ENCODE data around the gene PPDPF.

The PPDPF gene

DNA sequence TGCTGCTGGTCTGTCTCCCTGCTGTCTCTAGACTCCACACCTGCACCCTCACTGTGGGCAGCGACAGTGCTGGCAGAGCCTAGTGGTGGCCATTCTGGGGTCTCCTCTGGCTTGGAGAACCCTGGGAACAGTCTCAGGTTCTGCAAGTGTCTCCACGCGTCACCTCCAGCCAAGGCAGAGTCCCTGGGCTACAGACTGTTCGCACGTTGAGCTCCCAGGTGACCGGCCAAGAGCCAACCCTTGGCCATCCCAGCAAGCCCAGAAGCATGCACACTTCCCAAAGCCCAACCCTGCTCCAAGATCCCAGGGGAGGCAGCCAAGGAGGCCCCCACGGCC lies 26.5 kb upstream of the PPDPF start:
- DNase-seq (ENCODE audit: insufficient read length, low spot score) = no peak
- no peak for FAIRE-seq
- TF ChIP-seq, protein P1, sequence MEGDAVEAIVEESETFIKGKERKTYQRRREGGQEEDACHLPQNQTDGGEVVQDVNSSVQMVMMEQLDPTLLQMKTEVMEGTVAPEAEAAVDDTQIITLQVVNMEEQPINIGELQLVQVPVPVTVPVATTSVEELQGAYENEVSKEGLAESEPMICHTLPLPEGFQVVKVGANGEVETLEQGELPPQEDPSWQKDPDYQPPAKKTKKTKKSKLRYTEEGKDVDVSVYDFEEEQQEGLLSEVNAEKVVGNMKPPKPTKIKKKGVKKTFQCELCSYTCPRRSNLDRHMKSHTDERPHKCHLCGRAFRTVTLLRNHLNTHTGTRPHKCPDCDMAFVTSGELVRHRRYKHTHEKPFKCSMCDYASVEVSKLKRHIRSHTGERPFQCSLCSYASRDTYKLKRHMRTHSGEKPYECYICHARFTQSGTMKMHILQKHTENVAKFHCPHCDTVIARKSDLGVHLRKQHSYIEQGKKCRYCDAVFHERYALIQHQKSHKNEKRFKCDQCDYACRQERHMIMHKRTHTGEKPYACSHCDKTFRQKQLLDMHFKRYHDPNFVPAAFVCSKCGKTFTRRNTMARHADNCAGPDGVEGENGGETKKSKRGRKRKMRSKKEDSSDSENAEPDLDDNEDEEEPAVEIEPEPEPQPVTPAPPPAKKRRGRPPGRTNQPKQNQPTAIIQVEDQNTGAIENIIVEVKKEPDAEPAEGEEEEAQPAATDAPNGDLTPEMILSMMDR (IDR thresholded peaks at IDR 0.05; ENCODE audit: insufficient read depth, missing control alignments) = no peak

DNA sequence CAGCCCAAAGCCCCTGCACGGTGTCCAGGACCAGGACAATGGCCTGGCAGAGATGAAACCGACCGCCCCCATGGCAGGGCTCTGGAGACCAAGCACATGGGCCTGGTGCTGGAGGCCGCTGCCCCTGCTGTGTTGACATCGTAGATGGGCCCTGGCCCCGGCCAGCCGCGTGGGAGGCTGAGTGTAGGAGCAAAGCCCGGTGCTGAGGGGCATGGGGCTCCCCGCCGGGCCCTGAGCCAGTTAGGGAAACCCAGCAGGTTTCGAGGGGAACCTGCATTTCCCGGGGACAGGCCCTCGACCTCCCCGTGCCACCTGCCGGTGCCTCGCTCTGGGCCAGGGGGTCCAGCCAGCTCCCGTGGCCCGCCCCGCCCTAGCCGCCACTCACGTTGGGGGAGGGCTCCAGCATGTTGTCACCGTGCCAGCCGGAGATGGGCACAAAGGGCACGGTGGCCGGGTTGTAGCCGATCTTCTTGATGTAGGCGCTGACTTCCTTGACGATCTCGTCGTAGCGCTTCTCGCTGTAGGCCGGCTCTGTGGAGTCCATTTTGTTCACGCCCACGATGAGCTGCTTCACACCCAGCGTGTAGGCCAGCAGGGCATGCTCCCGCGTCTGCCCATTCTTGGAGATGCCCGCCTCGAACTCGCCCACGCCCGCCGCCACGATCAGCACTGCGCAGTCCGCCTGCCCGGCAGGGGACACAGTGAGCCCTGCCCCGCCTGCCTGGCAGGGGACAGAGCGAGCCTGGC lies 26.0 kb upstream of the PPDPF start:
- FAIRE-seq (no peak), DNase-seq (ENCODE audit: insufficient read length, low spot score) (no peak)
- TF ChIP-seq, protein P1 (IDR thresholded peaks at IDR 0.05; ENCODE audit: insufficient read depth, missing control alignments) = no peak

DNA sequence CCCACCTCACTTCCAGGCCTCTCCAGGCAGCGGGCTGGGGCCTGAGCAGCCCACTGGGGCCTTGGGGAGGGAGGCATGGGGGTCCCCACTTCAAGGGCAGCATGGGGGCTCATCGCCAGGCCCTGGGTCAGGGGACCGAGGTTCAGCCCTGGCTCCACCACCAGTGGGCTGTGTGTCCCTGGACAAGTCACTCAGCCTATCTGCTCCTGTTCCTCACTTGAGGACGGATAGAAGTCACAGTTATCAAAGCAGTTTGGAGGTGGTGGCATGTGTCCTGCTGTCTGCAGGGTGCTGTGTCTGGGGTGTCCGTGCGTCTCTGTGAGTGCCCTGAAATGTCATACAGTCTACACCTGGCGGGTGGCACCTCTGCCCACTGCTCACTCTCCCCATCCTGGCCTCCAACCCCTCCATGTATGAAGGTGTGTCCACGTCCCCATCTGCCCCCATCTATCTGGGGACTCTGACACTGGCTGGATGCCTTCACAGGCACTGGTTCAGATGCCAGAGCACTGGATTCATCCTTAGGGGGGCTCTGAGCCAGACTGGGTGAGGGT lies 25.3 kb upstream of the PPDPF start:
- FAIRE-seq (no peak), DNase-seq (ENCODE audit: insufficient read length, low spot score) (no peak)
- TF ChIP-seq, protein P1 (IDR thresholded peaks at IDR 0.05; ENCODE audit: insufficient read depth, missing control alignments) = no peak

DNA sequence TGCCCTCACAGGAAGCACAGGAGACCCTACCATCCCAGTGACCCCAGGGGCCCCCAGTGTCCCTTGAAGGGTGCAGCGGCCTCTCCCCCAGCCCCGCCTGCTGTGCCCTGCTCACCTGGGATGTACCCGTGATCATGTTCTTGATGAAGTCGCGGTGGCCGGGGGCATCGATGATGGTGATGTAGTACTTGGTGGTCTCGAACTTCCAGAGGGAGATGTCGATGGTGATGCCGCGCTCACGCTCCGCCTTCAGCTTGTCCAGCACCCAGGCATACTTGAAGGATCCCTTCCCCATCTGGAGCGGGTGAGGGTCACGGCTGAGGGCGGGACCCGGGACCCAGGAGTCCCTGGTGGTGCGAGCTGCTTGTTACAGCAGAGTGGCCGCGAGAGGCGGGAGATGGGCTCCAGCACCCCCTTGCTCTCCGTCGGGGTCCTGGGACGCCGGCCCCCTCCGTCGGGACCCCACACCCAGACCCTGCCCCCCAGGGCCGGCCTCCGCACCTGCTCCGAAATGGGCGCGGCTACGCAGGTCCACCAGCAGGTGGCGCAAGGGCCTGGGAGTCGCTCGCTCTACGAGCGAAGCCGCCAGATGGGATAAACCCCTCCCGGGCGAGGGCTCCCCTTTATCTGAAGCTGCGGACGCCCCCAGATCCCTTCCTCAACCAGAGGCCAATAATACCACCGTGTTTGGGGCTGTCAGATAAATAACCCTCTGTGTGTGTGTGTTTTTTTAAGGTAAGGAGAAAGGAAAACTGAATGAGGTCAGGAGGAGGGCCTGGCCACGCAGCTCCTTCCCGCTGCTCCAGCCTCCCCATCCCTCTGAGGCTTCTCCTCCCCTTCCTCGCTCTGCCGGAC lies 24.6 kb upstream of the PPDPF start:
- FAIRE-seq = no peak
- DNase-seq (ENCODE audit: insufficient read length, low spot score) = peak; percentile 85
- TF ChIP-seq, protein P1 (IDR thresholded peaks at IDR 0.05; ENCODE audit: insufficient read depth, missing control alignments) = peak; percentile 77

DNA sequence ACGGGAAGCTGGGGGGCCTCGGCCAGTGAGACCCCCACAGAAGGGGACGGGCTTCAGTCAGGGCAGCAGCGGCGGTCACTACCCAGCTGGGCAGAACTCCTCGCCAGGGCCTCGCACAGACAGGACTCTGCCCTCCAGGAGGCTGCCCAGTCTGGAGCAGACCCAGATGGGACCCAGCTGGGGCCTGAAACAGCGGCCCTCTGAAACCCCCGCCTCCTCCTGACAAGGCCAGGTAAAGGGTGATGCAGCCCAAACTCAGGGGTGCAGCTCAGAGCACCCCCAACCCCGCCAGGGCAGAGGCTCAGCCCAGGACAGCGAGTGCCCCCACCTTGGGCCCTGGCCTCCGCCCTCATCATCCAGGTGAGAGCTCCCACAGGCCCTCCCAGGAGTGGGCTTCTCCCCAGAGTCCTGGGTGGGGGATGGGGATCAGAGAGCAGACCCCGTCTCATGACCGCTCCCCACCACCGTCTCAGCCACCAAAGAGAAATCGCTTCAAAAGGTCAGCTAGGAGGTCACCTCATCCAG lies 23.9 kb upstream of the PPDPF start:
- TF ChIP-seq, protein P1 (IDR thresholded peaks at IDR 0.05; ENCODE audit: insufficient read depth, missing control alignments) = no peak
- FAIRE-seq (no peak), DNase-seq (ENCODE audit: insufficient read length, low spot score) (no peak)

DNA sequence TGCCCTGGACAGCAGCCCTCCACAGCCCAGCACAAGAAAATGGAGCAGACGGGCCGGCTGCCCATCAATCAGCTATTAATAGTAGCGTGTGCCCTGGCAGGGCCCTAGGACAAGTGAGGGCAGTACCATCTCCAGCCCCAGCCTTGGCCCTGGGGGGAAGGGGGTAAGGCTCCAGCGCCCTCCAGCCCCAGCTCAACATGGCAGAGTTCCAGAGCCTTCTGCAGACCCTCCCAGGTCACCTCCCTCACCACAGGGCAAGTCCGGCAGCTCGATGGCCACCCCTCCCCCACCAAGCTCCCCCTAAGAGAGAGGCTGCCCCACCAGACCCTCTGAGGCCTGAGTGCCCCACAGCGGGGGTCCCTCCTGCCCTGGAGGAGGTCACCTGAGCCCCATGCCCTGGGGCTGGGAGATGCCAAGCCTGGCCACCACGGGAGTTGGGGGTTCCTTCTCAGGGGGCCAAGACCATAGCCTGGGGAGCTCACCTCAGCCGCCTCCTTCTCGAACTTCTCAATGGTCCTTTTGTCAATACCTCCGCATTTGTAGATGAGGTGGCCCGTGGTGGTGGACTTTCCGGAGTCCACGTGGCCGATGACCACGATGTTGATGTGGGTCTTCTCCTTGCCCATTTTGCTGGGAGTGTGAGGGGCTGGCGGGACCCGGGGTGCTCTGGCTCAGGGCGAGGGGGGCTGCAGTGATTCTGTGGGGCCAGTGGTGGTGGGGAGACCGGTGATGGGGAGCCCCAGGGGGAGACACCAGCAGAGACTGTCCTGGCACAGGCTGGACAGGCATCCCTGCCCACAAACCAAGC lies 23.2 kb upstream of the PPDPF start:
- TF ChIP-seq, protein P1 (IDR thresholded peaks at IDR 0.05; ENCODE audit: insufficient read depth, missing control alignments) = no peak
- DNase-seq (ENCODE audit: insufficient read length, low spot score) (no peak), FAIRE-seq (no peak)
